Effector memory CD4-positive, alpha-beta T cell (primary cell): Measurements from ENCODE around the gene KMO.

Source experiments
- DNase-seq, 3 donors: peaks; one replicate each; pipeline ENCODE4 v3.0.0-alpha.2; 2020
- H3K27ac ChIP-seq: 2 replicates; pipeline ENCODE4 v1.7.0; 2013; ENCODE audit warnings: mild to moderate bottlenecking, low read length, moderate library complexity; ENCODE audit not compliant: insufficient read depth, poor library complexity, severe bottlenecking
- H3K27me3 ChIP-seq: replicated peaks from 2 replicates; pipeline ENCODE4 v1.7.0; 2013; ENCODE audit warnings: mild to moderate bottlenecking, low read length; ENCODE audit not compliant: insufficient read depth, control insufficient read depth, poor library complexity, severe bottlenecking
- H3K36me3 ChIP-seq: 2 replicates; pipeline ENCODE4 v1.7.0; 2013; ENCODE audit warnings: mild to moderate bottlenecking, low read length, moderate library complexity; ENCODE audit not compliant: control insufficient read depth, insufficient read depth
- H3K4me1 ChIP-seq: 2 replicates; pipeline ENCODE4 v1.7.0; 2013; ENCODE audit warnings: low read length, mild to moderate bottlenecking; ENCODE audit not compliant: control insufficient read depth, insufficient read depth, poor library complexity, severe bottlenecking
- H3K4me3 ChIP-seq: 2 replicates; pipeline ENCODE4 v1.7.0; 2013; ENCODE audit warnings: low read length, low read depth, mild to moderate bottlenecking; ENCODE audit not compliant: insufficient read depth, poor library complexity, severe bottlenecking
- H3K9me3 ChIP-seq: 2 replicates; pipeline ENCODE4 v1.7.0; 2013; ENCODE audit warnings: mild to moderate bottlenecking, low read length, moderate library complexity; ENCODE audit not compliant: control insufficient read depth

Gene KMO

DNA sequence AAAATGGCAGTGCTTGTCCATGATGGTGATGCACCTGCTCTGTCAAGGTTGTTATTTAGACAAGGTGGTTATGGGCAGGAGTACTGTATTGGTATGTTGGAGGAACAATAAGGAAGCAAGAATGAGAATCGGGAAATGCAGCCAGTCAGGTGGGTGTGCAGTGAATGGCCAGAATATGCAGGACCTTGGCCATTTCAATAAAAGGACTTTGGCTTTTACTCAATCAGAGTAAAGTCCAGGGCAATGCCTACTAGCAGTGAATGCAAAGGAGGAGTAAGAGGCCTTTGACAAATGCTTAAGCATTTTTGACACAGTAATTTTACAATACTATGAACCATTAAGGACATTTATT is 110.4 kb downstream of the KMO start:
- Histone ChIP-seq H3K4me3 (no peak overlapping the region), H3K27me3 (no peaks in the 10 kb centered on the region), H3K4me1 (peaks cover 3% of the 10 kb centered on the region), H3K9me3 (no peaks in the 10 kb centered on the region), H3K27ac (no peak overlapping the region), H3K36me3 (no peaks in the 10 kb centered on the region)
- DNase-seq: no peak

GRCh38 chr1:241644259-241644658 is 112.1 kb downstream of the KMO start:
- Histone ChIP-seq H3K4me3 (no peak overlapping the region), H3K9me3 (no peaks in the 10 kb centered on the region), H3K36me3 (no peaks in the 10 kb centered on the region), H3K27me3 (no peaks in the 10 kb centered on the region), H3K4me1 (no peaks in the 10 kb centered on the region), H3K27ac (no peak overlapping the region)
- no peak for DNase-seq

GRCh38 chr1:241645199-241645598 is 113.0 kb downstream of the KMO start:
- Histone ChIP-seq H3K27ac (no peak overlapping the region), H3K36me3 (no peaks in the 10 kb centered on the region), H3K27me3 (no peaks in the 10 kb centered on the region), H3K4me3 (no peak overlapping the region), H3K9me3 (no peaks in the 10 kb centered on the region), H3K4me1 (no peaks in the 10 kb centered on the region)
- no peak for DNase-seq
